B cell (primary cell): ENCODE results near the gene PPP2R5C.

Experiments used
- CTCF ChIP-seq: fragments of 200-600 bp; IDR thresholded peaks from one replicate; pipeline ENCODE4 v1.8.0; 2022; ENCODE audit warnings: antibody characterized with exemption, mild to moderate bottlenecking
- EZH2 ChIP-seq: IDR thresholded peaks from 2 replicates; pipeline ENCODE4 v1.6.1; 2012; ENCODE audit warnings: borderline replicate concordance, low read depth, mild to moderate bottlenecking, moderate library complexity, low read length; ENCODE audit not compliant: insufficient read depth, poor library complexity, severe bottlenecking

GRCh38 chr14:101730626-101731186 is 30.8 kb upstream of the PPP2R5C start:
- TF ChIP-seq CTCF (no peak), EZH2 (no peak)
